ENCODE measurements around the gene FKBP8. TPM values are rescaled to one million over a fixed set of nuclear protein-coding genes. Genes with fewer than 3 reads are reported as not detected.

Gene FKBP8
- polyA plus RNA-seq, 3 donors = 78.0 to 159 (median 81.2) TPM

DNA sequence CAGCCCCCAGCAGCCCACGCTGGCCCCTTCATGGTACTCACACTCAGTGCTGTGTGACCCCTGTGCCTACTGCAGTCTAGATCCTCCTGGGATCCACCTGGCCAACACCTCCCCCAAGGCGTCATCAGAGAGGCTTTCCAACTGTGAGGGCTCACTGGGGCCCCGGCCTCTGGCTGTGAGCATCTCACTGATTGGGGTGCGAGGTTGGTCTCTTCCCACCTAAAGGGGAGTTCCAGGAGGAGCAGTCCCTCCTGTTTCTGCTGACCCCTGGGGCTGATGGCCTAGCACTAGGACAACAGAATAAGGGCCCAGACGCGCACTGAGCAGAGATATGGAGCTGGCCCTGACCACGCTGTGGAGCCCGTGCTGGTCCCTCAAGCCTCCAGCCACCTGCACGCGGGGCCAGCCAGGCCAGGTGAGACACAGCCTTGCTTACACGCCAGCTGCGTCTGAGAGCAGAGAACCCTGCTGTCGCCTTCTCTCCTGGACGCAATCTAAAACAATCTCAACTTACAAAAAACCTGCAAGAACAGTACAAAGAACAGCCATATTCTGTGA is 53.7 kb downstream of the FKBP8 start:
- 93% methylated on average over 13 of the region's 14 CpGs for WGBS (ENCODE audit: insufficient coverage)
- Mint-ChIP-seq H3K27ac (peak overlapping the region in 4 of 7 donors; percentile 16 to 62 (median 52)), H3K9me3 (no peaks in the 10 kb centered on the region), H3K4me3 (no peak overlapping the region), H3K36me3 (peaks cover 30 to 38% of the 10 kb centered on the region in 2 donors), H3K27me3 (ENCODE audit: low read depth in 3 of 3) (peaks cover 0 to 8% (median 0%) of the 10 kb centered on the region in 3 donors), H3K4me1 (peaks cover 78% of the 10 kb centered on the region)
- DNase-seq = no peak
- H4K20me1 ChIP-seq (ENCODE audit: insufficient read depth, low read length) = peaks cover 98% of the 10 kb centered on the region
- no peak overlapping the region for H3K4me2 ChIP-seq (replicated peaks; ENCODE audit: extremely low read depth, low read length, poor library complexity, severe bottlenecking)
- H3K4me3 ChIP-seq (replicated peaks in 1 of 3; ENCODE audit: low read depth in 2 of 3, low read length in 3 of 3) = no peak overlapping the region
- intact Hi-C loops (cut with micrococcal nuclease) = loop anchor here in 1 of 2 donors (5.0 kb wide), 1 partner anchor 33 kb away; the partner anchor contains the start of gene ELL
- no peak overlapping the region for H2AFZ ChIP-seq (ENCODE audit: insufficient read depth, low read depth, low read length, poor library complexity, severe bottlenecking)
- H3K27ac ChIP-seq (ENCODE audit: low read depth in 1 of 2, low read length in 2 of 2) = no peak overlapping the region
- H3K9me3 ChIP-seq (replicated peaks in 1 of 2; ENCODE audit: control insufficient read depth in 1 of 2, insufficient read depth in 1 of 2, low read length in 2 of 2) = no peaks in the 10 kb centered on the region
- H3K79me2 ChIP-seq (ENCODE audit: insufficient read depth, low read length) = peaks cover 99% of the 10 kb centered on the region
- peaks cover 0 to 12% of the 10 kb centered on the region in 2 donors for H3K36me3 ChIP-seq (replicated peaks in 1 of 2; ENCODE audit: control insufficient read depth in 1 of 2, insufficient read depth in 2 of 2, low read length in 2 of 2)
- no peaks in the 10 kb centered on the region for H3K27me3 ChIP-seq (ENCODE audit: control insufficient read depth in 2 of 2, insufficient read depth in 2 of 2, low read length in 2 of 2)
- TF ChIP-seq, protein P1, sequence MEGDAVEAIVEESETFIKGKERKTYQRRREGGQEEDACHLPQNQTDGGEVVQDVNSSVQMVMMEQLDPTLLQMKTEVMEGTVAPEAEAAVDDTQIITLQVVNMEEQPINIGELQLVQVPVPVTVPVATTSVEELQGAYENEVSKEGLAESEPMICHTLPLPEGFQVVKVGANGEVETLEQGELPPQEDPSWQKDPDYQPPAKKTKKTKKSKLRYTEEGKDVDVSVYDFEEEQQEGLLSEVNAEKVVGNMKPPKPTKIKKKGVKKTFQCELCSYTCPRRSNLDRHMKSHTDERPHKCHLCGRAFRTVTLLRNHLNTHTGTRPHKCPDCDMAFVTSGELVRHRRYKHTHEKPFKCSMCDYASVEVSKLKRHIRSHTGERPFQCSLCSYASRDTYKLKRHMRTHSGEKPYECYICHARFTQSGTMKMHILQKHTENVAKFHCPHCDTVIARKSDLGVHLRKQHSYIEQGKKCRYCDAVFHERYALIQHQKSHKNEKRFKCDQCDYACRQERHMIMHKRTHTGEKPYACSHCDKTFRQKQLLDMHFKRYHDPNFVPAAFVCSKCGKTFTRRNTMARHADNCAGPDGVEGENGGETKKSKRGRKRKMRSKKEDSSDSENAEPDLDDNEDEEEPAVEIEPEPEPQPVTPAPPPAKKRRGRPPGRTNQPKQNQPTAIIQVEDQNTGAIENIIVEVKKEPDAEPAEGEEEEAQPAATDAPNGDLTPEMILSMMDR (IDR thresholded peaks at IDR 0.05) = no peak
- H3K4me1 ChIP-seq (ENCODE audit: control insufficient read depth in 1 of 2, insufficient read depth in 2 of 2, low read length in 2 of 2) = peaks cover 48 to 71% of the 10 kb centered on the region in 2 donors
- H3K9ac ChIP-seq (ENCODE audit: insufficient read depth, low read length, poor library complexity, severe bottlenecking) = no peak overlapping the region

DNA sequence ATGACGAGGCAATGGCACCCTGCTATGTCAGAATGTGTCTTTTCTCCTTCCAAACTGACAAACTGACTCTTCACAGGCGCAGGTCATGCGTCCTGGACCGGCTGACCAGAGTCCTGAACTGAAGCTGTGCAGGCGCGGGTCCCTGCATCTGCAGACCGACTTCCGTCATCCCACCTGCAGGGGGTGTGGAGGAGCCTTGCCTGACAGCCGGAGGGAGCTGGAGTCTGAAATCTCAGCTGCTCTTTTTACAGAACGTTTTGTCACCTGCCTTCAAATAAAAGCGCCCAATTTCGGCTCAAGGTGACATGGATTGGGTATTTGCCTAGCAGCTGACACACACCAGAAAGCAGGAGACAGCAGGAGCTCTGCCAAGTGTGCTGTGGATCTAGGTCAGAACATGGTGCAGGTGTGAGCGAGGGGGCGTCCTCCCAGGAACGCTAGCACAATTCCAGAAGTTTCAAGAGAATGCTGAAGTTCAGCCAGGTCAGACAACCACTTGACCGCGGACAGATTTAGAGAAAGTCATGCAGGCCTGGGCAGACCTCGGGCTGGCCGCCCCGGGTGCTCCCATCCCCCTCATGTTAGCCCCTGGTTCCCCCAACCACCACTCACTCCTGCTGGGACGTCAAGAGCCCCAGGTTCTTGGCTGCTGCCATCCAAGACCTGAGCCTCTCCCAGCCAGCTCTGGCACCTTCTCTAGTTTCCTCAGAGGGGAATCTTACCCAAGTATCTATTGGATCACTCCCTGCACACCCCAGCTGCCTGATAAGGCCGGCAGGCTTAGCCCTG is 54.3 kb downstream of the FKBP8 start:
- Histone ChIP-seq H3K4me3 (replicated peaks in 1 of 3; ENCODE audit: low read depth in 2 of 3, low read length in 3 of 3) (no peak overlapping the region), H3K4me1 (ENCODE audit: control insufficient read depth in 1 of 2, insufficient read depth in 2 of 2, low read length in 2 of 2) (peaks cover 48 to 71% of the 10 kb centered on the region in 2 donors), H3K27ac (ENCODE audit: low read depth in 1 of 2, low read length in 2 of 2) (peak overlapping the region; percentile 1 to 97), H3K9me3 (replicated peaks in 1 of 2; ENCODE audit: control insufficient read depth in 1 of 2, insufficient read depth in 1 of 2, low read length in 2 of 2) (no peaks in the 10 kb centered on the region), H3K4me2 (replicated peaks; ENCODE audit: extremely low read depth, low read length, poor library complexity, severe bottlenecking) (no peak overlapping the region), H3K36me3 (replicated peaks in 1 of 2; ENCODE audit: control insufficient read depth in 1 of 2, insufficient read depth in 2 of 2, low read length in 2 of 2) (peaks cover 0 to 12% of the 10 kb centered on the region in 2 donors), H4K20me1 (ENCODE audit: insufficient read depth, low read length) (peaks cover 98% of the 10 kb centered on the region), H3K79me2 (ENCODE audit: insufficient read depth, low read length) (peaks cover 99% of the 10 kb centered on the region), H3K27me3 (ENCODE audit: control insufficient read depth in 2 of 2, insufficient read depth in 2 of 2, low read length in 2 of 2) (no peaks in the 10 kb centered on the region), H3K9ac (ENCODE audit: insufficient read depth, low read length, poor library complexity, severe bottlenecking) (no peak overlapping the region), H2AFZ (ENCODE audit: insufficient read depth, low read depth, low read length, poor library complexity, severe bottlenecking) (no peak overlapping the region)
- peak overlapping the region in 5 of 7 donors; percentile 11 to 91 (median 62) for H3K27ac Mint-ChIP-seq
- peaks cover 0 to 8% (median 0%) of the 10 kb centered on the region in 3 donors for H3K27me3 Mint-ChIP-seq (ENCODE audit: low read depth in 3 of 3)
- WGBS (ENCODE audit: insufficient coverage) = 85% methylated on average over 20 of the region's 22 CpGs
- no peaks in the 10 kb centered on the region for H3K9me3 Mint-ChIP-seq
- peaks cover 30 to 38% of the 10 kb centered on the region in 2 donors for H3K36me3 Mint-ChIP-seq
- TF ChIP-seq, protein P1 (IDR thresholded peaks at IDR 0.05) = peak; percentile 4
- peaks cover 78% of the 10 kb centered on the region for H3K4me1 Mint-ChIP-seq
- intact Hi-C loops (cut with micrococcal nuclease) = loop anchor here in 1 of 2 donors (5.0 kb wide), 1 partner anchor 33 kb away; the partner anchor contains the start of gene ELL
- DNase-seq = no peak
- no peak overlapping the region for H3K4me3 Mint-ChIP-seq
